GM12875 (cell line): Measurements from ENCODE around the gene DCLRE1C.
A peak's percentile ranks its signal among the peaks of the same experiment; 100 is the strongest.

Source experiments
- H3K4me3 ChIP-seq: one replicate; pipeline ENCODE4 v1.5.1; 2011; ENCODE audit warnings: low read depth, low read length, control low read depth
- CTCF ChIP-seq: IDR thresholded peaks from 2 replicates; pipeline ENCODE4 v1.5.1; 2011; ENCODE audit warnings: low read depth, mild to moderate bottlenecking, control low read depth, inconsistent platforms, low read length, moderate library complexity, borderline replicate concordance; ENCODE audit not compliant: insufficient read depth

The DCLRE1C gene

GRCh38 chr10:14891151-14891550, 62.7 kb downstream of the DCLRE1C start:
- TF ChIP-seq CTCF: no peak
- no peak overlapping the region for H3K4me3 ChIP-seq

- peak; percentile 29; the same call in 1 of the 2 replicates for TF ChIP-seq CTCF
- no peak overlapping the region for H3K4me3 ChIP-seq
Observed at GRCh38 chr10:14889318-14889717, 64.6 kb downstream of the DCLRE1C start.

- no peak for TF ChIP-seq CTCF
- H3K4me3 ChIP-seq: no peak overlapping the region
Observed at GRCh38 chr10:14884082-14884481, 69.8 kb downstream of the DCLRE1C start.

- peak overlapping the region; percentile 87 for H3K4me3 ChIP-seq
- no peak for TF ChIP-seq CTCF
Observed at GRCh38 chr10:14880229-14880628, 73.7 kb downstream of the DCLRE1C start.

- peak overlapping the region; percentile 87 for H3K4me3 ChIP-seq
- TF ChIP-seq CTCF: no peak
Observed at GRCh38 chr10:14879928-14880193, 74.0 kb downstream of the DCLRE1C start.

- TF ChIP-seq CTCF: no peak
Observed at GRCh38 chr10:14879124-14879927, 74.6 kb downstream of the DCLRE1C start.

GRCh38 chr10:14878266-14879123, 75.4 kb downstream of the DCLRE1C start, which contains the start of gene SUV39H2:
SUV39H2 (plus strand) TSS chr10:14878866; CDS start chr10:14878889, 23 bp downstream.
- H3K4me3 ChIP-seq: peak within 1 kb of the TSS; percentile 87
- TF ChIP-seq CTCF: no peak

More at GRCh38 chr10:14879124-14879927, 74.6 kb downstream of the DCLRE1C start:
- H3K4me3 ChIP-seq: peak overlapping the region; percentile 87
